ENCODE results near the gene CEP164.
"Not testable (repeated sequence)": the region's sequence is repeated elsewhere in the genome, so short reads cannot be mapped to it uniquely, and the experiment has no call there.

GRCh38 chr11:117456721-117457029 lies 129.0 kb downstream of the CEP164 start:
- TF ChIP-seq POLR2A, CTCF (IDR thresholded peaks at IDR 0.05): not testable (repeated sequence)
